KMS-11 (cell line): Measurements from ENCODE around the gene OR6X1.

ENCODE experiments used
- H2AFZ ChIP-seq: fragments of 200-600 bp; sonication (generic); 2 replicates; pipeline ENCODE4 v1.6.1; 2016; ENCODE audit warnings: antibody characterized with exemption, mixed run types, low read depth
- H3K27ac ChIP-seq: fragments of 200-600 bp; sonication (generic); 2 replicates; pipeline ENCODE4 v1.6.1; 2016; ENCODE audit warnings: mild to moderate bottlenecking, mixed run types
- H3K27me3 ChIP-seq: fragments of 200-600 bp; sonication (generic); 2 replicates; pipeline ENCODE4 v1.6.1; 2017; ENCODE audit warnings: mild to moderate bottlenecking, low read depth, mixed run types, moderate library complexity; ENCODE audit not compliant: insufficient read depth
- H3K36me3 ChIP-seq: fragments of 200-600 bp; sonication (generic); 2 replicates; pipeline ENCODE4 v1.6.1; 2017; ENCODE audit warnings: mild to moderate bottlenecking, mixed run types; ENCODE audit not compliant: insufficient read depth
- H3K4me1 ChIP-seq: fragments of 200-600 bp; sonication (generic); 2 replicates; pipeline ENCODE4 v1.6.1; 2016; ENCODE audit warnings: mild to moderate bottlenecking, low read depth, mixed run types; ENCODE audit not compliant: poor library complexity, severe bottlenecking
- H3K4me2 ChIP-seq: fragments of 200-600 bp; sonication (generic); 2 replicates; pipeline ENCODE4 v1.7.0; 2016; ENCODE audit warnings: mild to moderate bottlenecking, mixed run types
- H3K4me3 ChIP-seq: fragments of 200-600 bp; sonication (generic); IDR thresholded peaks from 2 replicates; pipeline ENCODE4 v1.6.1; 2017; ENCODE audit warnings: low read depth, low read length, mixed read lengths; ENCODE audit not compliant: insufficient read depth
- H3K79me2 ChIP-seq: fragments of 200-600 bp; sonication (generic); 2 replicates; pipeline ENCODE4 v1.6.1; 2016; ENCODE audit warnings: low read depth, mixed run types; ENCODE audit not compliant: insufficient read depth
- H3K9ac ChIP-seq: fragments of 200-600 bp; sonication (generic); 2 replicates; pipeline ENCODE4 v1.6.1; 2016; ENCODE audit warnings: mild to moderate bottlenecking, mixed run types
- H4K20me1 ChIP-seq: fragments of 200-600 bp; sonication (generic); 2 replicates; pipeline ENCODE4 v1.6.1; 2016; ENCODE audit warnings: mild to moderate bottlenecking, mixed run types; ENCODE audit not compliant: insufficient read depth
- TF ChIP-seq, protein P1 (sequence below): fragments of 200-600 bp; sonication (generic); conservative IDR thresholded peaks from 2 replicates; pipeline ENCODE4 v1.6.1; 2017; ENCODE audit warnings: low read depth, mild to moderate bottlenecking, antibody characterized with exemption, low read length, moderate library complexity, mixed read lengths

OR6X1 gene

DNA sequence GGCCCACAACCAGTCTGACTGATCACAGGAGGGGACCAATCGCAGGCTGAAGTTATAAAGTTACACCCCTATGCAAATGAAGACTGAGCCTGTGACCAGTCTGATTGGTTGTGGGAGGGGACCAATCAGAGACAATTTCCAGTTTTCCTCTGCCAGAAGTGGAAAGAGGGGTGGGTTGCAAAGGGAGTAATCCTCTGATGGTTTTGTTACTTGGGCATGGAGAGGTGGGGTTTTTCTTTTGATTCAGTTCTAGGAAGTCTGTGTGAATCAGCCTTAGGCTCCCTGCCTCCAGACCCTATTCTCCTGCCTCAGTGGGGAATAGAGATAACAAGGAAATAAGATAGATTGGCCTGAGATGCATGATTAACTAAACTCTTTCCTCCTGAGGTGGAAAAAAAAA, 41.9 kb upstream of the OR6X1 start:
- Histone ChIP-seq H3K79me2 (no peaks in the 10 kb centered on the region), H3K36me3 (no peaks in the 10 kb centered on the region), H3K4me3 (no peak overlapping the region), H4K20me1 (no peaks in the 10 kb centered on the region), H3K9ac (no peak overlapping the region), H3K4me2 (no peak overlapping the region), H2AFZ (no peak overlapping the region), H3K27ac (no peak overlapping the region), H3K27me3 (no peaks in the 10 kb centered on the region), H3K4me1 (no peaks in the 10 kb centered on the region)
- TF ChIP-seq, protein P1, sequence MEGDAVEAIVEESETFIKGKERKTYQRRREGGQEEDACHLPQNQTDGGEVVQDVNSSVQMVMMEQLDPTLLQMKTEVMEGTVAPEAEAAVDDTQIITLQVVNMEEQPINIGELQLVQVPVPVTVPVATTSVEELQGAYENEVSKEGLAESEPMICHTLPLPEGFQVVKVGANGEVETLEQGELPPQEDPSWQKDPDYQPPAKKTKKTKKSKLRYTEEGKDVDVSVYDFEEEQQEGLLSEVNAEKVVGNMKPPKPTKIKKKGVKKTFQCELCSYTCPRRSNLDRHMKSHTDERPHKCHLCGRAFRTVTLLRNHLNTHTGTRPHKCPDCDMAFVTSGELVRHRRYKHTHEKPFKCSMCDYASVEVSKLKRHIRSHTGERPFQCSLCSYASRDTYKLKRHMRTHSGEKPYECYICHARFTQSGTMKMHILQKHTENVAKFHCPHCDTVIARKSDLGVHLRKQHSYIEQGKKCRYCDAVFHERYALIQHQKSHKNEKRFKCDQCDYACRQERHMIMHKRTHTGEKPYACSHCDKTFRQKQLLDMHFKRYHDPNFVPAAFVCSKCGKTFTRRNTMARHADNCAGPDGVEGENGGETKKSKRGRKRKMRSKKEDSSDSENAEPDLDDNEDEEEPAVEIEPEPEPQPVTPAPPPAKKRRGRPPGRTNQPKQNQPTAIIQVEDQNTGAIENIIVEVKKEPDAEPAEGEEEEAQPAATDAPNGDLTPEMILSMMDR: no peak

GRCh38 chr11:123783536-123783935, 29.2 kb upstream of the OR6X1 start:
- no peak overlapping the region for H3K4me2 ChIP-seq
- H3K79me2 ChIP-seq: no peaks in the 10 kb centered on the region
- H3K27me3 ChIP-seq: no peaks in the 10 kb centered on the region
- no peak overlapping the region for H3K4me3 ChIP-seq
- H2AFZ ChIP-seq: no peak overlapping the region
- TF ChIP-seq, protein P1: no peak
- H3K9ac ChIP-seq: no peak overlapping the region
- H3K27ac ChIP-seq: no peak overlapping the region
- H3K4me1 ChIP-seq: no peaks in the 10 kb centered on the region
- no peaks in the 10 kb centered on the region for H3K36me3 ChIP-seq
- no peaks in the 10 kb centered on the region for H4K20me1 ChIP-seq

- no peak overlapping the region for H2AFZ ChIP-seq
Measured at GRCh38 chr11:123778511-123778910, 24.2 kb upstream of the OR6X1 start.

GRCh38 chr11:123775715-123776549, 21.6 kb upstream of the OR6X1 start:
- Histone ChIP-seq H2AFZ (no peak overlapping the region), H3K27me3 (no peaks in the 10 kb centered on the region), H3K9ac (no peak overlapping the region)

More at GRCh38 chr11:123778511-123778910, 24.2 kb upstream of the OR6X1 start:
- H3K4me2 ChIP-seq: no peak overlapping the region
- no peaks in the 10 kb centered on the region for H3K4me1 ChIP-seq
- TF ChIP-seq, protein P1: no peak
- H4K20me1 ChIP-seq: no peaks in the 10 kb centered on the region
- H3K36me3 ChIP-seq: no peaks in the 10 kb centered on the region
- no peaks in the 10 kb centered on the region for H3K27me3 ChIP-seq
- H3K4me3 ChIP-seq: no peak overlapping the region
- no peaks in the 10 kb centered on the region for H3K79me2 ChIP-seq
- H3K27ac ChIP-seq: no peak overlapping the region
- no peak overlapping the region for H3K9ac ChIP-seq

More at GRCh38 chr11:123775715-123776549, 21.6 kb upstream of the OR6X1 start:
- Histone ChIP-seq H3K36me3 (no peaks in the 10 kb centered on the region), H3K79me2 (no peaks in the 10 kb centered on the region), H3K4me3 (no peak overlapping the region), H3K4me1 (no peaks in the 10 kb centered on the region), H4K20me1 (no peaks in the 10 kb centered on the region), H3K27ac (no peak overlapping the region), H3K4me2 (no peak overlapping the region)
- TF ChIP-seq, protein P1: no peak
